ENCODE measurements around the gene PLAAT2. TPM values are rescaled to one million over a fixed set of nuclear protein-coding genes. Genes with fewer than 3 reads are reported as not detected.

PLAAT2 gene
- total RNA-seq, 1 experiment from 2014 or later = not detected

DNA sequence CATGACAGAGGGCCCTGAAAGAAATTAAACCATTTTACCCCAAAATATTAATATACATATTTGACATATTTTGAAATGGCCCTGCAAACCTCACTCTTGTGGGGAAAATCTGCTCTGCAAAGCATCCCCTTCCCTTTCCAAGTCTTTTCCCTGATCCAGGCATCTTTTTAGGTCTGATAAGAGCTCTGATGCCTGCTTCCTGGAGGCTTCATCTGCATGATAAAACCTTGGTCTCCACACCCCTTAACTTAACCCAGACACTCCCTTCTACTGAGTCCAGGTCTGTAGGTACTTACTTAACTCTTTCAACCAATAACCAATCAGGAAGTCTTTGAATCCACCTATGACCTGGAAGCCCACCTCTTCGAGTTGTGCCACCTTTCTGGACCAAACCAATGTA is 59.1 kb downstream of the PLAAT2 start:
- no peaks in the 10 kb centered on the region for H4K20me1 ChIP-seq (ENCODE audit: insufficient read depth, low read depth, low read length)
- H3K4me3 ChIP-seq (ENCODE audit: low read length) = no peak overlapping the region
- no peaks in the 10 kb centered on the region for H3K9me2 ChIP-seq (replicated peaks; ENCODE audit: insufficient read depth, low read length)
- H3K4me1 ChIP-seq (ENCODE audit: low read length) = no peaks in the 10 kb centered on the region
- peaks cover 7% of the 10 kb centered on the region for H3K9me3 ChIP-seq (ENCODE audit: low read length)
- H3K36me3 ChIP-seq (ENCODE audit: insufficient read depth, low read length) = peaks cover 3% of the 10 kb centered on the region; the same call in 1 of the 2 replicates
- no peak overlapping the region for H3K9ac ChIP-seq (ENCODE audit: low read length)
- no peaks in the 10 kb centered on the region for H3K27me3 ChIP-seq (ENCODE audit: low read length)
- H2AFZ ChIP-seq (ENCODE audit: low read length) = no peak overlapping the region
- H3K27ac ChIP-seq (ENCODE audit: low read length) = no peak overlapping the region
- no peak for DNase-seq
- H3K79me2 ChIP-seq (ENCODE audit: low read length) = no peaks in the 10 kb centered on the region
- H3K4me2 ChIP-seq (ENCODE audit: low read depth, low read length, poor library complexity, severe bottlenecking) = no peak overlapping the region

DNA sequence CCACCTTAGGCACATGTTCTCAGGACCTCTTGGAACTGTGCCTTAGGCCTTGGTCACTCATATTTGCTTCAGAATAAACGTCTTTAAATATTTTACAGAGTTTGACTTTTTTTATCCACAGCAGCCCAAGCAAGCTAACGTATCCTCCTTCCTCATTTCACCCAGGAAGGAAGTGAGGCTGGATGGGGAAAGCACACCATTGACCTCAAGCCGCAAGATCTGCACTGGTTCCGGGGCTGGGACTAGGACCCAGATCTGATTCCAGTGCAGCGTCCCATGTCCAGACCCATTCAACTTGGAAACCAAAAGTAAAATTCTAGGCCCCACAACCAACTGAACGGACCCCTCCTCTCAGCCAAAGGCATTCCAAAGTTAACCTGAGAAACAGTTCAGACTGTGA is 59.7 kb downstream of the PLAAT2 start:
- no peak overlapping the region for H2AFZ ChIP-seq (ENCODE audit: low read length)
- no peaks in the 10 kb centered on the region for H3K79me2 ChIP-seq (ENCODE audit: low read length)
- no peaks in the 10 kb centered on the region for H4K20me1 ChIP-seq (ENCODE audit: insufficient read depth, low read depth, low read length)
- no peak overlapping the region for H3K4me2 ChIP-seq (ENCODE audit: low read depth, low read length, poor library complexity, severe bottlenecking)
- DNase-seq = no peak
- no peaks in the 10 kb centered on the region for H3K27me3 ChIP-seq (ENCODE audit: low read length)
- H3K27ac ChIP-seq (ENCODE audit: low read length) = no peak overlapping the region
- H3K9ac ChIP-seq (ENCODE audit: low read length) = no peak overlapping the region
- H3K9me3 ChIP-seq (ENCODE audit: low read length) = peaks cover 7% of the 10 kb centered on the region
- no peaks in the 10 kb centered on the region for H3K9me2 ChIP-seq (replicated peaks; ENCODE audit: insufficient read depth, low read length)
- H3K4me1 ChIP-seq (ENCODE audit: low read length) = no peaks in the 10 kb centered on the region
- peaks cover 3% of the 10 kb centered on the region; the same call in 1 of the 2 replicates for H3K36me3 ChIP-seq (ENCODE audit: insufficient read depth, low read length)
- no peak overlapping the region for H3K4me3 ChIP-seq (ENCODE audit: low read length)

Other genes starting within 250 kb of the PLAAT2 start
- gene SLC22A9, start 193.6 kb downstream of the PLAAT2 start, total RNA-seq (2014; rRNA removed; shearing (Covaris generic); ENCODE audit: low replicate concordance) = not detected in 2 replicates
- gene PLAAT5, start 72.2 kb downstream of the PLAAT2 start, total RNA-seq (2014; rRNA removed; shearing (Covaris generic); ENCODE audit: low replicate concordance) = not detected in 2 replicates
- not detected in 2 replicates for gene LGALS12, start 57.3 kb downstream of the PLAAT2 start, total RNA-seq (2014; rRNA removed; shearing (Covaris generic); ENCODE audit: low replicate concordance)
- not detected in 2 replicates for gene PLAAT4, start 26.6 kb downstream of the PLAAT2 start, total RNA-seq (2014; rRNA removed; shearing (Covaris generic); ENCODE audit: low replicate concordance)
- 0.48 TPM in 1 of 2 replicates, not detected in the other for gene PLAAT3, start 51.1 kb upstream of the PLAAT2 start, total RNA-seq (2014; rRNA removed; shearing (Covaris generic); ENCODE audit: low replicate concordance)
- gene ATL3, start 108.0 kb upstream of the PLAAT2 start, total RNA-seq (2014; rRNA removed; shearing (Covaris generic); ENCODE audit: low replicate concordance) = 29.5 and 35.9 TPM in 2 replicates
- gene RTN3, start 118.1 kb upstream of the PLAAT2 start, total RNA-seq (2014; rRNA removed; shearing (Covaris generic); ENCODE audit: low replicate concordance) = 89.1 and 118 TPM in 2 replicates
- gene ZFTA, start 205.4 kb upstream of the PLAAT2 start, total RNA-seq (2014; rRNA removed; shearing (Covaris generic); ENCODE audit: low replicate concordance) = 8.8 and 21.6 TPM in 2 replicates